ENCODE results near the gene SLC44A4. TPM values are rescaled to one million over a fixed set of nuclear protein-coding genes. Genes with fewer than 3 reads are reported as not detected.

SLC44A4 gene
- polyA plus RNA-seq, 1 donor (not counting 4 experiments of a cell fraction or from before 2014, with no cell fraction given): 0.25 TPM

- Histone ChIP-seq H3K4me3 (ENCODE audit: control insufficient read depth in 2 of 3, extremely low read depth in 1 of 3, insufficient read depth in 2 of 3, low read depth in 1 of 3, low read length in 3 of 3) (no peak overlapping the region), H2AFZ (ENCODE audit: control insufficient read depth, low read length) (no peak overlapping the region), H3K9me1 (ENCODE audit: control insufficient read depth, extremely low read depth, insufficient read depth, low read length) (no peaks in the 10 kb centered on the region), H3K9me3 (ENCODE audit: control insufficient read depth, low read depth, low read length) (no peaks in the 10 kb centered on the region), H3K36me3 (ENCODE audit: control insufficient read depth in 2 of 2, extremely low read depth in 1 of 2, insufficient read depth in 2 of 2, low read length in 2 of 2) (no peaks in the 10 kb centered on the region), H3K27ac (ENCODE audit: control insufficient read depth, insufficient read depth, low read length) (no peak overlapping the region), H3K4me1 (ENCODE audit: control insufficient read depth, extremely low read depth, insufficient read depth, low read length) (no peaks in the 10 kb centered on the region), H3K9ac (ENCODE audit: control insufficient read depth, extremely low read depth, insufficient read depth, low read length) (no peak overlapping the region), H3K27me3 (ENCODE audit: control insufficient read depth, extremely low read depth, insufficient read depth, low read length) (no peaks in the 10 kb centered on the region), H3K79me2 (ENCODE audit: control insufficient read depth, insufficient read depth, low read length) (no peaks in the 10 kb centered on the region), H4K20me1 (ENCODE audit: control insufficient read depth, extremely low read depth, insufficient read depth, low read length) (no peaks in the 10 kb centered on the region), H3K4me2 (ENCODE audit: control insufficient read depth, extremely low read depth, insufficient read depth, low read depth, low read length) (no peak overlapping the region)
- dilution Hi-C loops (cut with MboI; ENCODE audit: extremely low pct_ligation_motif_present, low sequenced_read_pairs): no loop called here
- FAIRE-seq: no peak
- TF ChIP-seq EZH2 (IDR thresholded peaks at IDR 0.05; ENCODE audit: low read length) (no peak), CTCF (optimal IDR thresholded peaks at IDR 0.05 in 1 of 3, IDR thresholded peaks at IDR 0.05 in 1 of 3, conservative IDR thresholded peaks at IDR 0.05 in 1 of 3; ENCODE audit: extremely low read depth in 1 of 3, insufficient read depth in 2 of 3, low read length in 3 of 3) (no peak)
- no peak for DNase-seq (ENCODE audit: low read depth, low spot score)
Observed at GRCh38 chr6:31919624-31920303, 41.0 kb upstream of the SLC44A4 start.

GRCh38 chr6:31918069-31918720, 39.4 kb upstream of the SLC44A4 start:
- Histone ChIP-seq H3K36me3 (ENCODE audit: control insufficient read depth in 2 of 2, extremely low read depth in 1 of 2, insufficient read depth in 2 of 2, low read length in 2 of 2) (no peaks in the 10 kb centered on the region), H3K27ac (ENCODE audit: control insufficient read depth, insufficient read depth, low read length) (no peak overlapping the region), H4K20me1 (ENCODE audit: control insufficient read depth, extremely low read depth, insufficient read depth, low read length) (no peaks in the 10 kb centered on the region), H3K27me3 (ENCODE audit: control insufficient read depth, extremely low read depth, insufficient read depth, low read length) (no peaks in the 10 kb centered on the region), H3K4me1 (ENCODE audit: control insufficient read depth, extremely low read depth, insufficient read depth, low read length) (peaks cover 4% of the 10 kb centered on the region), H3K4me3 (ENCODE audit: control insufficient read depth in 2 of 3, extremely low read depth in 1 of 3, insufficient read depth in 2 of 3, low read depth in 1 of 3, low read length in 3 of 3) (no peak overlapping the region), H3K79me2 (ENCODE audit: control insufficient read depth, insufficient read depth, low read length) (no peaks in the 10 kb centered on the region), H3K9me1 (ENCODE audit: control insufficient read depth, extremely low read depth, insufficient read depth, low read length) (no peaks in the 10 kb centered on the region), H3K9ac (ENCODE audit: control insufficient read depth, extremely low read depth, insufficient read depth, low read length) (no peak overlapping the region), H3K9me3 (ENCODE audit: control insufficient read depth, low read depth, low read length) (no peaks in the 10 kb centered on the region), H3K4me2 (ENCODE audit: control insufficient read depth, extremely low read depth, insufficient read depth, low read depth, low read length) (no peak overlapping the region), H2AFZ (ENCODE audit: control insufficient read depth, low read length) (no peak overlapping the region)
- no peak for DNase-seq (ENCODE audit: low read depth, low spot score)
- dilution Hi-C loops (cut with MboI; ENCODE audit: extremely low pct_ligation_motif_present, low sequenced_read_pairs): no loop called here
- TF ChIP-seq EZH2 (IDR thresholded peaks at IDR 0.05; ENCODE audit: low read length): no peak
- TF ChIP-seq CTCF (optimal IDR thresholded peaks at IDR 0.05 in 1 of 3, IDR thresholded peaks at IDR 0.05 in 1 of 3, conservative IDR thresholded peaks at IDR 0.05 in 1 of 3; ENCODE audit: extremely low read depth in 1 of 3, insufficient read depth in 2 of 3, low read length in 3 of 3): no peak
- FAIRE-seq: no peak
